DND-41 (cell line): Measurements from ENCODE around the gene VCL.
"Not testable (repeated sequence)": the region's sequence is repeated elsewhere in the genome, so short reads cannot be mapped to it uniquely, and the experiment has no call there.

Experiments used
- ATAC-seq: fragments of 200-7000 bp; cut with Tn5 transposase; 3 replicates; pipeline ENCODE4 v1.9.1; 2021; ENCODE audit warnings: low read depth; ENCODE audit not compliant: insufficient read depth
- DNase-seq: peaks from one replicate; pipeline ENCODE4 v3.0.0-alpha.2; 2020
- H2AFZ ChIP-seq: 2 replicates; pipeline ENCODE4 v1.6.0; 2012; ENCODE audit warnings: low read depth, low read length
- H3K27ac ChIP-seq: 2 replicates; pipeline ENCODE4 v1.5.1; 2012; ENCODE audit warnings: low read length, inconsistent platforms
- H3K27me3 ChIP-seq: fragments of 200-600 bp; sonication (generic); 2 replicates; pipeline ENCODE4 v1.6.0; 2012; ENCODE audit warnings: low read length, mild to moderate bottlenecking, inconsistent platforms; ENCODE audit not compliant: insufficient read depth, poor library complexity
- H3K36me3 ChIP-seq: 2 replicates; pipeline ENCODE4 v1.5.1; 2012; ENCODE audit warnings: low read length, inconsistent platforms; ENCODE audit not compliant: insufficient read depth
- H3K4me1 ChIP-seq: 2 replicates; pipeline ENCODE4 v1.5.1; 2012; ENCODE audit warnings: mild to moderate bottlenecking, low read length; ENCODE audit not compliant: insufficient read depth
- H3K4me2 ChIP-seq: 2 replicates; pipeline ENCODE4 v1.6.0; 2012; ENCODE audit warnings: mild to moderate bottlenecking, moderate library complexity, low read length, inconsistent platforms; ENCODE audit not compliant: insufficient read depth
- H3K4me3 ChIP-seq, 2 experiments: fragments of 200-600 bp in 1 of 2; shearing (Covaris generic) in 1 of 2; 2 replicates each; pipeline ENCODE4 v1.5.1; 2012 to 2016; ENCODE audit warnings: inconsistent platforms in 2 of 2, low read length in 2 of 2, mild to moderate bottlenecking in 2 of 2, low read depth in 1 of 2, moderate library complexity in 1 of 2
- H3K79me2 ChIP-seq: 2 replicates; pipeline ENCODE4 v1.6.0; 2012; ENCODE audit warnings: low read length, inconsistent platforms; ENCODE audit not compliant: insufficient read depth
- H3K9ac ChIP-seq: 2 replicates; pipeline ENCODE4 v1.6.0; 2012; ENCODE audit warnings: low read depth, mild to moderate bottlenecking, inconsistent platforms, low read length, moderate library complexity
- H3K9me3 ChIP-seq: 2 replicates; pipeline ENCODE4 v1.5.1; 2012; ENCODE audit warnings: low read length, moderate library complexity, mild to moderate bottlenecking, inconsistent platforms; ENCODE audit not compliant: insufficient read depth, severe bottlenecking
- H4K20me1 ChIP-seq: 2 replicates; pipeline ENCODE4 v1.6.0; 2012; ENCODE audit warnings: low read length; ENCODE audit not compliant: insufficient read depth
- CTCF ChIP-seq: IDR thresholded peaks from 2 replicates; pipeline ENCODE4 v1.5.1; 2012; ENCODE audit warnings: borderline replicate concordance, low read length, moderate library complexity, mild to moderate bottlenecking; ENCODE audit not compliant: poor library complexity, severe bottlenecking; ENCODE audit errors: extremely low read depth
- EZH2 ChIP-seq: IDR thresholded peaks from 3 replicates; pipeline ENCODE4 v1.6.1; 2012; ENCODE audit warnings: borderline replicate concordance, low read depth, mild to moderate bottlenecking, moderate library complexity, low read length, inconsistent platforms; ENCODE audit not compliant: severe bottlenecking

Gene VCL

DNA sequence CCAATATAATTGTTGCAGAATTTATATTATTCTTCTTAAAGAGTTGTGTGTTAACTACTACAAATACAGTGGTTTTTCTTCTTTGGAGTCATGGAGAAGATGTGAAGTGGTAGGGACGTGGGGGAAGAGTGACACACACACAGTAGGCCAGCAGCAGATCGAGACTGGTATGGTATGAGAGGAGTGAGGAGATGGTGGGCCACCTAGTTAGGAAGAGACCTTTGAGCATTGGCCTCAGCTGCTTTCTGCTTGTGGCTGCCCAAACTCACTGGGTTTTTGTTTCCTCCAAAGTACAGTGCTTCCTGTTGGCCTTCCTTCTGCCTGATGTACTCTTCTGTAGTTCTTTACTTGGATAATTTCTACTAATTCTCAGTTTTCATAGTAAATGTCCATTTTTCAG is 14.6 kb downstream of the VCL start:
- Histone ChIP-seq H3K4me1 (peaks cover 5% of the 10 kb centered on the region; the same call in 1 of the 2 replicates), H3K9me3 (no peaks in the 10 kb centered on the region), H3K4me3 (no peak overlapping the region), H3K4me2 (no peak overlapping the region), H3K27me3 (no peaks in the 10 kb centered on the region), H3K9ac (no peak overlapping the region), H3K36me3 (no peaks in the 10 kb centered on the region), H3K27ac (no peak overlapping the region), H4K20me1 (no peaks in the 10 kb centered on the region), H3K79me2 (no peaks in the 10 kb centered on the region), H2AFZ (no peak overlapping the region)
- no peak for DNase-seq
- no peak for TF ChIP-seq EZH2
- TF ChIP-seq CTCF = no peak
- no peak for ATAC-seq

DNA sequence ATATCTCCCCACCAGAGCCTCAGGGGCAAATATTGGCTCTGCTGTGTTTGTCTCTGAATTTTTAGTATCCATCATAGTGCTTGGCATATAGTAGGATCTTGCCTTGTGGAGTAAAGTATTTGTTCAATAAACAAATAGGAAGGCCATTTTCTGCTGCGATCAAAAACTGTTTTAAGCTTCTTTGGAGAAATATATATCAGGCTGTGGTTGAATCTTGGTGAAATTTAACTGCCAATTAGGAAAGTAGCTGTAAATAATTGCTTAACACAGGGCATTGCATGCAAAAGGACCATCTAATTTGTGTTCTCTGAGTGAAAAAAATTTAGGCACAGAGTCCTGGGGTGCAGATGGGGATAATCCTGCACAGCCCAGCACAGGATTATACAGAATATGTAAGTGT is 15.1 kb downstream of the VCL start:
- no peak overlapping the region for H3K4me3 ChIP-seq
- H3K27me3 ChIP-seq = no peaks in the 10 kb centered on the region
- H3K4me1 ChIP-seq = peaks cover 5% of the 10 kb centered on the region; the same call in 1 of the 2 replicates
- TF ChIP-seq EZH2 (no peak), CTCF (no peak)
- no peak overlapping the region for H2AFZ ChIP-seq
- H3K27ac ChIP-seq = no peak overlapping the region
- H3K79me2 ChIP-seq = no peaks in the 10 kb centered on the region
- H3K9ac ChIP-seq = no peak overlapping the region
- H4K20me1 ChIP-seq = no peaks in the 10 kb centered on the region
- ATAC-seq (no peak), DNase-seq (no peak)
- no peaks in the 10 kb centered on the region for H3K9me3 ChIP-seq
- no peak overlapping the region for H3K4me2 ChIP-seq
- H3K36me3 ChIP-seq = no peaks in the 10 kb centered on the region

- not testable (repeated sequence) for DNase-seq, ATAC-seq, H2AFZ ChIP-seq, H3K36me3 ChIP-seq, H3K9me3 ChIP-seq, H3K9ac ChIP-seq, H4K20me1 ChIP-seq, H3K4me1 ChIP-seq, H3K27ac ChIP-seq, H3K27me3 ChIP-seq, H3K4me3 ChIP-seq, H3K4me2 ChIP-seq, H3K79me2 ChIP-seq
These were observed 16.7 kb downstream of the VCL start for GRCh38 chr10:74014574-74014973.

- Histone ChIP-seq H3K4me3 (no peak overlapping the region), H4K20me1 (no peaks in the 10 kb centered on the region), H3K36me3 (no peaks in the 10 kb centered on the region), H3K4me1 (no peaks in the 10 kb centered on the region), H3K9ac (no peak overlapping the region), H2AFZ (no peak overlapping the region), H3K79me2 (no peaks in the 10 kb centered on the region), H3K27ac (no peak overlapping the region), H3K4me2 (no peak overlapping the region), H3K9me3 (no peaks in the 10 kb centered on the region), H3K27me3 (no peaks in the 10 kb centered on the region)
- TF ChIP-seq EZH2 (no peak), CTCF (no peak)
- DNase-seq (no peak), ATAC-seq (no peak)
These were observed 20.3 kb downstream of the VCL start for GRCh38 chr10:74018241-74018640.
